ENCODE measurements around the gene HDAC4. TPM values are rescaled to one million over a fixed set of nuclear protein-coding genes. Genes with fewer than 3 reads are reported as not detected.

HDAC4 gene
- total RNA-seq, 1 experiment from 2014 or later, result 44.4 TPM

GRCh38 chr2:239406316-239406995, 5.6 kb upstream of the HDAC4 start (continued):
- no peak for TF ChIP-seq ZNF532 (CRISPR knock-in tag; IDR thresholded peaks at IDR 0.05; ENCODE audit: borderline replicate concordance)
- TF ChIP-seq NFE2L1 (CRISPR knock-in tag; IDR thresholded peaks at IDR 0.05), result no peak

- ATAC-seq (no peak), DNase-seq (ENCODE audit: low spot score) (no peak)
- ChIA-PET POLR2A (interaction anchor here (0.5 kb wide), 1 partner anchor 23 kb away, joined by 4 read pairs; no protein-coding TSS in a partner anchor), CTCF (no interaction called here)
- TF ChIP-seq KAT7 (CRISPR knock-in tag; IDR thresholded peaks at IDR 0.05; ENCODE audit: borderline replicate concordance), result no peak
- TF ChIP-seq GABPB1 (CRISPR knock-in tag; IDR thresholded peaks at IDR 0.05), result no peak
- no peak for TF ChIP-seq CREM (CRISPR knock-in tag; IDR thresholded peaks at IDR 0.05)
- no peak for TF ChIP-seq TP53 (CRISPR knock-in tag; IDR thresholded peaks at IDR 0.05)
- no peak for TF ChIP-seq ATF1 (CRISPR knock-in tag; IDR thresholded peaks at IDR 0.05)
- no peak for TF ChIP-seq NR3C1 (CRISPR knock-in tag; conservative IDR thresholded peaks at IDR 0.05; ENCODE audit: low read depth)
- Mint-ChIP-seq H3K4me1 (peaks cover 10% of the 10 kb centered on the region), H3K4me3 (no peak overlapping the region), H3K36me3 (no peaks in the 10 kb centered on the region), H3K9me3 (peaks cover 5% of the 10 kb centered on the region; the same call in 1 of the 2 replicates), H3K27ac (no peak overlapping the region), H3K27me3 (ENCODE audit: low read depth) (peaks cover 4% of the 10 kb centered on the region; the same call in 1 of the 2 replicates)
These were observed 4.3 kb upstream of the HDAC4 start for GRCh38 chr2:239405071-239405470.

GRCh38 chr2:239402666-239403065, 1.8 kb upstream of the HDAC4 start:
- H3K27ac Mint-ChIP-seq, result no peak overlapping the region
- peak overlapping the region; percentile 86 for H3K4me3 Mint-ChIP-seq
- DNase-seq (ENCODE audit: low spot score), result no peak
- no peaks in the 10 kb centered on the region for H3K36me3 Mint-ChIP-seq
- H3K9me3 Mint-ChIP-seq, result peaks cover 5% of the 10 kb centered on the region; the same call in 1 of the 2 replicates
- ChIA-PET CTCF (interaction anchor here (0.6 kb wide), 1 partner anchor 1051 kb away, joined by 4 read pairs; no protein-coding TSS in a partner anchor), POLR2A (no interaction called here)
- TF ChIP-seq STAT6 (CRISPR knock-in tag; conservative IDR thresholded peaks at IDR 0.05; ENCODE audit: low read depth) (no peak), NR3C1 (CRISPR knock-in tag; conservative IDR thresholded peaks at IDR 0.05; ENCODE audit: low read depth) (no peak), ZNF671 (CRISPR knock-in tag; IDR thresholded peaks at IDR 0.05) (no peak), USF1 (CRISPR knock-in tag; IDR thresholded peaks at IDR 0.05) (no peak), ESRRA (CRISPR knock-in tag; IDR thresholded peaks at IDR 0.05; ENCODE audit: borderline replicate concordance) (no peak), ZNF232 (CRISPR knock-in tag; IDR thresholded peaks at IDR 0.05) (no peak)
- ATAC-seq, result no peak
- H3K27me3 Mint-ChIP-seq (ENCODE audit: low read depth), result peaks cover 4% of the 10 kb centered on the region; the same call in 1 of the 2 replicates
- peaks cover 30% of the 10 kb centered on the region for H3K4me1 Mint-ChIP-seq

Data from WTC11 (cell line).